Natural killer cell (primary cell): ENCODE data around the gene SLC9A6. TPM values are rescaled to one million over a fixed set of nuclear protein-coding genes. Genes with fewer than 3 reads are reported as not detected.

Source experiments
- ATAC-seq, 3 donors: fragments of 150-1000 bp in 2 of 3; fragments of 200-7000 bp in 1 of 3; cut with Tn5 transposase; 1 replicate in 1 of 3; 2 replicates in 2 of 3; pipeline ENCODE4 v1.10.0; 2021; ENCODE audit warnings: mild to moderate bottlenecking in 2 of 3, moderate library complexity in 2 of 3
- DNase-seq, 2 donors: peaks; one replicate each; pipeline versions ENCODE4 v3.0.0 to v3.0.0-alpha.2; 2013 to 2021; ENCODE audit warnings: mixed read lengths in 1 of 2
- H3K27ac ChIP-seq: one replicate; pipeline ENCODE4 v1.5.1; 2013; ENCODE audit warnings: mild to moderate bottlenecking, low read length
- H3K27me3 ChIP-seq: one replicate; pipeline ENCODE4 v1.6.1; 2013; ENCODE audit warnings: low read length; ENCODE audit not compliant: control insufficient read depth, insufficient read depth
- H3K36me3 ChIP-seq: one replicate; pipeline ENCODE4 v1.6.1; 2013; ENCODE audit warnings: low read length; ENCODE audit not compliant: control insufficient read depth, insufficient read depth
- H3K4me1 ChIP-seq: one replicate; pipeline ENCODE4 v1.6.1; 2013; ENCODE audit warnings: low read length; ENCODE audit not compliant: control insufficient read depth, insufficient read depth
- H3K4me3 ChIP-seq: one replicate; pipeline ENCODE4 v1.5.1; 2013; ENCODE audit warnings: low read length
- H3K9me3 ChIP-seq: one replicate; pipeline ENCODE4 v1.6.1; 2013; ENCODE audit warnings: low read length; ENCODE audit not compliant: control insufficient read depth, insufficient read depth
- H3K27ac Mint-ChIP-seq, 2 donors: one replicate each; pipeline ENCODE4 v1.8.0; 2022; ENCODE audit warnings: mild to moderate bottlenecking in 2 of 2, mixed read lengths in 2 of 2, moderate library complexity in 1 of 2
- H3K27me3 Mint-ChIP-seq, 2 donors: one replicate each; pipeline ENCODE4 v1.8.0; 2022; ENCODE audit warnings: low read depth in 2 of 2, mixed read lengths in 2 of 2
- H3K36me3 Mint-ChIP-seq: one replicate; pipeline ENCODE4 v1.8.0; 2022; ENCODE audit warnings: mixed read lengths
- H3K4me1 Mint-ChIP-seq, 2 donors: one replicate each; pipeline ENCODE4 v1.8.0; 2022; ENCODE audit warnings: mixed read lengths in 2 of 2
- H3K4me3 Mint-ChIP-seq: one replicate; pipeline ENCODE4 v1.8.0; 2022; ENCODE audit warnings: mild to moderate bottlenecking, moderate library complexity, mixed read lengths
- H3K9me3 Mint-ChIP-seq, 2 donors: one replicate each; pipeline ENCODE4 v1.8.0; 2022; ENCODE audit warnings: mixed read lengths in 2 of 2
- CTCF ChIP-seq: fragments of 200-600 bp; IDR thresholded peaks from one replicate; pipeline ENCODE4 v1.8.0; 2022; ENCODE audit warnings: antibody characterized with exemption
- WGBS: methylation state at CpG from one replicate; pipeline ENCODE4 v1.1.7; 2013; ENCODE audit warnings: missing lambda C conversion rate; ENCODE audit not compliant: insufficient coverage; 5-methylcytosine and 5-hydroxymethylcytosine counted together
- intact Hi-C: fragments of 100-400 bp; cut with micrococcal nuclease; formaldehyde crosslinking; loops from one replicate; pipeline ENCODE4 v1.14.2; 2022
- total RNA-seq, 4 donors: library from RNA; stranded (reverse); fragments of 120-200 nt in 1 of 4; gene quantifications; one replicate each; pipeline versions ENCODE4 v1.2.3 to v1.2.4, GENCODE V29; 2013 to 2022

Gene SLC9A6
- total RNA-seq, 3 donors from 2014 or later (not counting 1 experiment from before 2014, with no cell fraction given) = 17.1 to 24.0 (median 19.3) TPM

- H3K36me3 Mint-ChIP-seq = no peaks in the 10 kb centered on the region
- H3K4me1 Mint-ChIP-seq = peaks cover 20 to 28% of the 10 kb centered on the region in 2 donors
- H3K27me3 Mint-ChIP-seq = peaks cover 0 to 15% of the 10 kb centered on the region in 2 donors
- H3K4me3 Mint-ChIP-seq = peak overlapping the region; percentile 74
- Histone ChIP-seq H3K4me3 (no peak overlapping the region), H3K27ac (no peak overlapping the region), H3K4me1 (peaks cover 12% of the 10 kb centered on the region), H3K9me3 (no peaks in the 10 kb centered on the region), H3K27me3 (no peaks in the 10 kb centered on the region), H3K36me3 (no peaks in the 10 kb centered on the region)
- no peak for DNase-seq
- intact Hi-C loops = loop anchor here (10.0 kb wide), 1 partner anchor 519 kb away; the partner anchor contains the start of gene HTATSF1
- ATAC-seq = no peak
- TF ChIP-seq CTCF = no peak
- no peak overlapping the region for H3K27ac Mint-ChIP-seq
- WGBS = 100% methylated on average over 1 of the region's 1 CpG
- H3K9me3 Mint-ChIP-seq = no peaks in the 10 kb centered on the region
Observed at GRCh38 chrX:135975421-135975820, 9.8 kb upstream of the SLC9A6 start.

GRCh38 chrX:135977611-135978010, 7.6 kb upstream of the SLC9A6 start:
- H3K4me3 Mint-ChIP-seq = no peak overlapping the region
- H3K27me3 ChIP-seq = no peaks in the 10 kb centered on the region
- H3K27ac ChIP-seq = no peak overlapping the region
- H3K27me3 Mint-ChIP-seq = peaks cover 0 to 15% of the 10 kb centered on the region in 2 donors
- no peaks in the 10 kb centered on the region for H3K9me3 Mint-ChIP-seq
- ATAC-seq = no peak
- no peak overlapping the region for H3K4me3 ChIP-seq
- no CpG with 5 or more reads among the region's 4 CpGs for WGBS
- H3K36me3 ChIP-seq = no peaks in the 10 kb centered on the region
- H3K9me3 ChIP-seq = no peaks in the 10 kb centered on the region
- DNase-seq = no peak
- TF ChIP-seq CTCF = no peak
- H3K36me3 Mint-ChIP-seq = no peaks in the 10 kb centered on the region
- H3K4me1 Mint-ChIP-seq = peaks cover 18 to 21% of the 10 kb centered on the region in 2 donors
- peaks cover 15% of the 10 kb centered on the region for H3K4me1 ChIP-seq
- no peak overlapping the region for H3K27ac Mint-ChIP-seq
- intact Hi-C loops = loop anchor here (10.0 kb wide), 1 partner anchor 517 kb away; the partner anchor contains the start of gene HTATSF1

- DNase-seq = no peak
- peaks cover 0 to 23% of the 10 kb centered on the region in 2 donors for H3K27me3 Mint-ChIP-seq
- TF ChIP-seq CTCF = no peak
- no peak overlapping the region for H3K4me3 ChIP-seq
- no peaks in the 10 kb centered on the region for H3K36me3 ChIP-seq
- no peak overlapping the region for H3K27ac ChIP-seq
- intact Hi-C loops = no loop called here
- ATAC-seq = no peak
- peaks cover 22% of the 10 kb centered on the region for H3K4me1 ChIP-seq
- H3K9me3 ChIP-seq = no peaks in the 10 kb centered on the region
- H3K27me3 ChIP-seq = no peaks in the 10 kb centered on the region
- H3K27ac Mint-ChIP-seq = no peak overlapping the region
- peaks cover 22 to 30% of the 10 kb centered on the region in 2 donors for H3K4me1 Mint-ChIP-seq
- 63% methylated on average over 5 of the region's 5 CpGs for WGBS
- no peaks in the 10 kb centered on the region for H3K9me3 Mint-ChIP-seq
- H3K36me3 Mint-ChIP-seq = no peaks in the 10 kb centered on the region
- no peak overlapping the region for H3K4me3 Mint-ChIP-seq
Observed at GRCh38 chrX:135981010-135981409, 4.2 kb upstream of the SLC9A6 start.

GRCh38 chrX:135981668-135982067, 3.6 kb upstream of the SLC9A6 start:
- intact Hi-C loops = no loop called here
- peaks cover 0 to 23% of the 10 kb centered on the region in 2 donors for H3K27me3 Mint-ChIP-seq
- Histone ChIP-seq H3K27me3 (no peaks in the 10 kb centered on the region), H3K4me3 (no peak overlapping the region), H3K4me1 (peaks cover 22% of the 10 kb centered on the region), H3K9me3 (no peaks in the 10 kb centered on the region), H3K36me3 (no peaks in the 10 kb centered on the region), H3K27ac (no peak overlapping the region)
- no peaks in the 10 kb centered on the region for H3K36me3 Mint-ChIP-seq
- H3K27ac Mint-ChIP-seq = no peak overlapping the region
- no peaks in the 10 kb centered on the region for H3K9me3 Mint-ChIP-seq
- H3K4me1 Mint-ChIP-seq = peaks cover 22 to 36% of the 10 kb centered on the region in 2 donors
- TF ChIP-seq CTCF = no peak
- no peak overlapping the region for H3K4me3 Mint-ChIP-seq
- DNase-seq (no peak), ATAC-seq (no peak)
